Bone marrow (tissue), 2 donors: ENCODE results near the gene PCDHGB3.
A peak's percentile ranks its signal among the peaks of the same experiment; 100 is the strongest.
"Not testable (repeated sequence)": the region's sequence is repeated elsewhere in the genome, so short reads cannot be mapped to it uniquely, and the experiment has no call there.

ENCODE experiments used
- DNase-seq, 2 donors: peaks; one replicate each; lab custom pipeline; 2025; lab: John Stamatoyannopoulos, UW

PCDHGB3 gene

DNA sequence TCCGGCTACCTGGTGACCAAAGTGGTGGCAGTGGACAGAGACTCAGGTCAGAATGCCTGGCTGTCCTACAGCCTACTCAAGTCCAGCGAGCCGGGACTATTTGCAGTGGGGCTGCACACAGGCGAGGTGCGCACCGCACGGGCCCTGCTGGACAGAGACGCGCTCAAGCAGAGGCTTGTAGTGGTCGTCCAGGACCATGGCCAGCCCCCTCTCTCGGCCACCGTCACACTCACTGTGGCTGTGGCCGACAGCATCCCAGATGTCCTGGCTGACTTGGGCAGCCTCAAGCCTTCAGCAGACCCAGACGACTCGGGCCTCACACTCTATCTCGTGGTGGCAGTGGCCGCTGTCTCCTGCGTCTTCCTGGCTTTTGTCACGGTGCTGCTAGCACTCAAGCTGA lies 13.1 kb upstream of the PCDHGB3 start:
- DNase-seq: no peak

GRCh38 chr5:141359790-141360426 lies 10.1 kb upstream of the PCDHGB3 start, which contains the start of gene PCDHGB2:
TSS of gene PCDHGB2 (plus strand) at chr5:141359994. CDS start at chr5:141360136, 142 bp downstream.
- DNase-seq: peak in 1 of 2 donors; percentile 78

DNA sequence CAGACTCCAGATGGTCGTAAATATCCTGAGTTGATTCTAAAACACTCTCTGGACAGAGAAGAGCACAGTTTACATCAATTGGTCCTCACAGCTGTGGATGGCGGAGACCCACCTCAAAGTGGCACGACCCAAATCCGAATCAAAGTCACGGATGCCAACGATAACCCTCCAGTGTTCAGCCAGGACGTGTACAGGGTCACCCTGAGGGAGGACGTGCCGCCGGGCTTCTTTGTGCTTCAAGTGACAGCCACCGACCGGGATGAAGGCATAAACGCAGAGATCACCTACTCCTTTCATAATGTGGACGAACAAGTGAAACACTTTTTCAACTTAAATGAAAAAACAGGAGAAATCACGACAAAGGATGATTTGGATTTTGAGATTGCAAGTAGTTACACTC lies 9.4 kb upstream of the PCDHGB3 start:
- DNase-seq: no peak

DNA sequence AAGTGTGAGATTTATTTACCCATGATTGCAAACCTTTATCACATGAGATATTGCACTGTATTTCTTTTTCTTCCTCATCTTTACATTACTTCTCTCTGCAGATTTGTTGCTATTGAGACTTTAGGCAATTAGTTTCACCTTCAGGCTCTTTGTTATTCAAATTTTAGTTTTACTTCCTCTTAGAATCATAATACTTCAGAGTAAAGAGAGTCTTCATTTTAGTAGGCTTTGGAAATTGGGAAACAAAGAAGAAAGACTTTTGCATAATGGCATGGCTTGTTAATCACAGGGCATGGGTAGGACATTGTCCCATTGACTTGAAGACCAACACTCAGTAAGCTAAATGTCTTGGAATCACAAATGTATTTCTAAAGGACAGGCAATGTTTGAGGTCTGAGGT lies 7.3 kb upstream of the PCDHGB3 start:
- no peak for DNase-seq

GRCh38 chr5:141363952-141364660 lies 5.9 kb upstream of the PCDHGB3 start, which contains the start of gene PCDHGA5:
TSS of gene PCDHGA5 (plus strand) at chr5:141364162. CDS start at chr5:141364331, 169 bp downstream.
- DNase-seq: no peak

DNA sequence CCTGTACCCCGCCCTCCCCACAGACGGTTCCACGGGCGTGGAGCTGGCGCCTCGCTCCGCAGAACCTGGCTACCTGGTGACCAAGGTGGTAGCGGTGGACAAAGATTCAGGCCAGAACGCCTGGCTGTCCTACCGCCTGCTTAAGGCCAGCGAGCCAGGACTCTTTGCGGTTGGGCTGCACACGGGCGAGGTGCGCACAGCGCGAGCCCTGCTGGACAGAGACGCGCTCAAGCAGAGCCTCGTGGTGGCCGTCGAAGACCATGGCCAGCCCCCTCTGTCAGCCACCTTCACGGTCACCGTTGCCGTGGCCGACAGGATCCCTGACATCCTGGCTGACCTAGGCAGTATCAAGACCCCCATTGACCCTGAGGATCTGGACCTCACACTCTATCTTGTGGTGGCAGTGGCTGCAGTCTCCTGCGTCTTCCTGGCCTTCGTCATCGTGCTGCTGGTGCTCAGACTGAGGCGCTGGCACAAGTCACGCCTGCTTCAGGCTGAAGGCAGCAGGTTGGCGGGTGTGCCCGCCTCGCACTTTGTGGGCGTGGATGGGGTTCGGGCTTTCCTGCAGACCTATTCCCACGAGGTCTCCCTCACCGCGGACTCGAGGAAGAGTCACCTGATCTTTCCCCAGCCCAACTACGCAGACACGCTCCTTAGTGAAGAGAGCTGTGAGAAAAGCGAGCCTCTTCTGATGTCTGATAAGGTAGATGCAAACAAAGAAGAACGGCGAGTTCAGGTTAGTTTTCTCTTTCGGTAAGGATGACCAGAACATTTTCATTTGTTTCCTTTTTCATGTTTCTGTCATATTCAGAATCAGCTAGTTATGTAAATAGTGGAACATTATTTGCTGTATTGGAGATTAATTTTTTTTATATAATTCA lies 3.8 kb upstream of the PCDHGB3 start:
- no peak for DNase-seq

DNA sequence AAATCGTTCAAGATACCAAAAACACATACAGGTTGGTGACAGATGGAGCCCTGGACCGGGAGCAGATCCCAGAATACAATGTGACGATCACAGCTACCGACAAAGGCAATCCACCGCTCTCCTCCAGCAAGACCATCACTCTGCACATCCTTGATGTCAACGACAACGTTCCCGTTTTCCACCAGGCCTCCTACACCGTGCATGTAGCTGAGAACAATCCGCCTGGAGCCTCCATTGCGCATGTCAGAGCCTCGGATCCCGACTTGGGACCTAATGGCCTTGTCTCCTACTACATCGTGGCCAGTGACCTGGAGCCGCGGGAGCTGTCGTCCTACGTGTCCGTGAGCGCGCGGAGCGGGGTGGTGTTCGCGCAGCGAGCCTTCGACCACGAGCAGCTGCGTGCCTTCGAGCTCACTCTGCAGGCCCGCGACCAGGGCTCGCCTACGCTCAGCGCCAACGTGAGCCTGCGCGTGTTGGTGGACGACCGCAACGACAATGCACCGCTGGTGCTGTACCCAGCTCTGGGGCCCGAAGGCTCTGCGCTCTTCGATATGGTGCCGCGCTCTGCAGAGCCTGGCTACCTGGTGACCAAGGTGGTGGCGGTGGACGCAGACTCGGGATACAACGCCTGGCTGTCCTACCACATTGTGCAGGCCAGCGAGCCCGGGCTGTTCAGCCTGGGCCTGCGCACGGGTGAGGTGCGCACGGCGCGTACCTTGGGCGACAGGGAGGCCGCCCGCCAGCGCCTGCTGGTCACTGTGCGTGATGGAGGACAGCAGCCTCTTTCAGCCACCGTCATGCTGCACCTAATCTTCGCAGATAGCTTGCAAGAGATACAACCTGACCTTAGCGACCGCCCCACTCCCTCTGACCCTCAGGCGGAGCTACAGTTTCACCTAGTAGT lies 1.8 kb downstream of the PCDHGB3 start:
- DNase-seq: no peak

- no peak for DNase-seq
These were observed 3.8 kb downstream of the PCDHGB3 start, which contains the start of gene PCDHGA6 for GRCh38 chr5:141373673-141374317. TSS of gene PCDHGA6 (plus strand) at chr5:141373891. CDS start at chr5:141374084, 193 bp downstream.

- DNase-seq: no peak
These were observed 4.6 kb downstream of the PCDHGB3 start for GRCh38 chr5:141374627-141375026.

- DNase-seq: not testable (repeated sequence)
These were observed 5.6 kb downstream of the PCDHGB3 start for GRCh38 chr5:141375444-141376155.

GRCh38 chr5:141382469-141383294 lies 12.6 kb downstream of the PCDHGB3 start, which contains the start of gene PCDHGA7:
TSS of gene PCDHGA7 (plus strand) at chr5:141382742. CDS start at chr5:141382900, 158 bp downstream.
- DNase-seq: no peak

GRCh38 chr5:141383345-141383744 lies 13.3 kb downstream of the PCDHGB3 start:
- DNase-seq: no peak

DNA sequence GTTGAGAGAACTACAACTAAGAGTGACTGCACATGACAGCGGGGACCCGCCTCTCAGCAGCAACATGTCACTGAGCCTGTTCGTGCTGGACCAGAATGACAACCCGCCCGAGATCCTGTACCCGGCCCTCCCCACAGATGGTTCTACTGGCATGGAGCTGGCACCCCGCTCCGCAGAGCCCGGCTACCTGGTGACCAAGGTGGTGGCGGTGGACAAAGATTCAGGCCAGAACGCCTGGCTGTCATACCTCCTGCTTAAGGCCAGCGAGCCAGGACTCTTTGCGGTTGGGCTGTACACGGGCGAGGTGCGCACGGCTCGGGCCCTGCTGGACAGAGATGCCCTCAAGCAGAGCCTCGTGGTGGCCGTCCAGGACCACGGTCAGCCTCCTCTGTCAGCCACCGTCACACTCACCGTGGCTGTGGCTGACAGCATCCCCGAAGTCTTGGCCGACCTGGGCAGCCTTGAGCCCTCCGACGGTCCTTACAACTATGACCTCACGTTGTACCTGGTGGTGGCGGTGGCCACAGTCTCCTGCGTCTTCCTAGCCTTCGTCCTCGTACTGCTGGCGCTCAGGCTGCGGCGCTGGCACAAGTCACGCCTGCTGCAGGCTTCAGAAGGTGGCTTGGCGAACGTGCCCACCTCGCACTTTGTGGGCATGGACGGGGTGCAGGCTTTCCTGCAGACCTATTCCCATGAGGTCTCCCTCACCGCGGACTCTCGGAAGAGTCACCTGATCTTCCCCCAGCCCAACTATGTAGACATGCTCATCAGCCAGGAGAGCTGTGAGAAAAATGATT lies 14.6 kb downstream of the PCDHGB3 start:
- DNase-seq: no peak

DNA sequence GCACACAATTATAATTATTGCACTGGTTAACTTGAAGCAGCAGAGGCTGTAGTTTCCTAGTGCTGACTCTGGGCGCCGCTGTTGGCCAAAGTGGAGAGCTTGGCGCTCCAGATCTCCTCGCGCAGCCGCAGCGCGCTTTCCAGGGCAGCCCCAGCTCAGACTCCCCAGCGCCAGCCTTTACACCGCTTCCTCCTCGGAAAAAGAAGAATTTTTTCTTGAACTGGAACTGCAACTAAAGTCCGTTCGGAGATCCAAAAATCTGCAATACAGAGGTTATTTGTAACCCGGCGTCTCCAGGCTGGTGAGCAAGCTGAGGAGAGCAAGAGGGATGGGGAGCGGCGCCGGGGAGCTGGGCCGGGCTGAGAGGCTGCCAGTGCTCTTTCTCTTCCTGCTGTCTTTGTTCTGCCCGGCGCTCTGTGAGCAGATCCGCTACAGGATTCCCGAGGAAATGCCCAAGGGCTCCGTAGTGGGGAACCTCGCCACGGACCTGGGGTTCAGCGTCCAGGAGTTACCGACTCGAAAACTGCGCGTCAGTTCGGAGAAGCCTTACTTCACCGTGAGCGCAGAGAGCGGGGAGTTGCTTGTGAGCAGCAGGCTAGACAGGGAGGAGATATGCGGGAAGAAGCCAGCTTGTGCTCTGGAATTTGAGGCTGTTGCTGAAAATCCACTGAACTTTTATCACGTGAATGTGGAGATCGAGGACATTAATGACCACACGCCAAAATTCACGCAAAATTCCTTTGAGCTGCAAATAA lies 17.7 kb downstream of the PCDHGB3 start, which contains the start of gene PCDHGB4:
Gene PCDHGB4 (plus strand): TSS at position 142 of the 755 bp plus-strand sequence. CDS start 187 bp downstream, at position 329.
- DNase-seq: not testable (repeated sequence)

DNA sequence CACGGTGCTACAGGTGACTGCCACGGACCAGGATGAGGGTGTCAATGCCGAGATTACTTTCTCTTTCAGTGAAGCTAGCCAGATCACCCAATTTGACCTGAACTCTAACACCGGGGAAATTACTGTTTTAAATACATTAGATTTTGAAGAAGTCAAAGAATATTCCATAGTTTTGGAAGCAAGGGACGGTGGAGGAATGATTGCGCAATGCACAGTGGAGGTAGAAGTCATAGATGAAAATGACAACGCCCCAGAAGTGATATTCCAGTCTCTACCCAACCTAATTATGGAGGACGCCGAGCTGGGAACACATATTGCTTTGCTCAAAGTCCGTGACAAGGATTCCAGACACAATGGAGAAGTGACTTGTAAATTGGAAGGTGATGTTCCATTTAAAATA lies 18.6 kb downstream of the PCDHGB3 start:
- no peak for DNase-seq

GRCh38 chr5:141389153-141390042 lies 19.4 kb downstream of the PCDHGB3 start:
- DNase-seq: no peak
